Measurements from ENCODE around the gene TMEM201.

- TF ChIP-seq CTCF (conservative IDR thresholded peaks at IDR 0.05 in 1 of 2, IDR thresholded peaks at IDR 0.05 in 1 of 2; ENCODE audit: extremely low read depth in 1 of 2, insufficient read depth in 1 of 2, low read depth in 1 of 2, low read length in 2 of 2), result no peak
- no peak for TF ChIP-seq EZH2 (IDR thresholded peaks at IDR 0.05; ENCODE audit: borderline replicate concordance, low read length)
These were observed 24.3 kb downstream of the TMEM201 start for GRCh38 chr1:9612871-9613624.
